PC-9 (cell line): ENCODE results near the gene MGAT2. TPM values are rescaled to one million over a fixed set of nuclear protein-coding genes. Genes with fewer than 3 reads are reported as not detected.

Experiments used
- BruUV-seq: library from RNA; stranded (reverse); fragments of 400-500 nt; replicated peaks from 2 replicates; lab custom pipeline; 2021; lab: Mats Ljungman, UMichigan
- CTCF ChIA-PET: fragments of 300-600 bp; sonication (Branson Sonifier 250); formaldehyde crosslinking; loops from one replicate; lab custom pipeline; 2022; ENCODE audit warnings: antibody characterized with exemption; lab: Charles Lee
- POLR2A ChIA-PET: fragments of 300-600 bp; sonication (Branson Sonifier 250); formaldehyde crosslinking; loops from one replicate; lab custom pipeline; 2022; ENCODE audit warnings: antibody characterized with exemption; ENCODE audit not compliant: unreplicated experiment; lab: Charles Lee
- DNase-seq, 2 experiments: peaks; one replicate each; pipeline versions ENCODE4 v3.0.0 to v3.0.0-alpha.2; 2015 to 2022; ENCODE audit warnings: mixed read lengths in 1 of 2
- H2AFZ ChIP-seq: fragments of 200-600 bp; sonication (generic); 2 replicates; pipeline ENCODE4 v1.8.1; 2017; ENCODE audit warnings: antibody characterized with exemption
- H3F3A ChIP-seq: fragments of 200-600 bp; sonication (generic); 2 replicates; pipeline ENCODE4 v1.8.1; 2017; ENCODE audit warnings: antibody characterized with exemption, mild to moderate bottlenecking, low read depth; ENCODE audit not compliant: insufficient read depth
- H3K27ac ChIP-seq: fragments of 200-600 bp; sonication (generic); 2 replicates; pipeline ENCODE4 v1.6.1; 2016; ENCODE audit warnings: mixed run types
- H3K27me3 ChIP-seq: fragments of 200-600 bp; sonication (generic); 2 replicates; pipeline ENCODE4 v1.6.1; 2016; ENCODE audit warnings: low read depth, mixed run types; ENCODE audit not compliant: insufficient read depth
- H3K36me3 ChIP-seq: fragments of 200-600 bp; sonication (generic); 2 replicates; pipeline ENCODE4 v1.6.1; 2016; ENCODE audit warnings: low read depth, mixed run types
- H3K4me1 ChIP-seq: fragments of 200-600 bp; sonication (generic); replicated peaks from 2 replicates; pipeline ENCODE4 v1.6.1; 2016; ENCODE audit warnings: mixed run types; ENCODE audit not compliant: insufficient read depth
- H3K4me2 ChIP-seq: fragments of 200-600 bp; sonication (generic); 2 replicates; pipeline ENCODE4 v1.6.1; 2017; ENCODE audit warnings: mixed run types
- H3K4me3 ChIP-seq: fragments of 200-600 bp; sonication (generic); 2 replicates; pipeline ENCODE4 v1.6.1; 2016; ENCODE audit warnings: mixed run types
- H3K79me2 ChIP-seq: fragments of 200-600 bp; sonication (generic); 2 replicates; pipeline ENCODE4 v1.6.1; 2017; ENCODE audit warnings: low read depth, mixed run types
- H3K9me2 ChIP-seq: fragments of 200-600 bp; sonication (generic); 2 replicates; pipeline ENCODE4 v1.8.1; 2017; ENCODE audit warnings: mild to moderate bottlenecking; ENCODE audit not compliant: insufficient read depth
- H3K9me3 ChIP-seq: fragments of 200-600 bp; sonication (generic); 2 replicates; pipeline ENCODE4 v1.8.1; 2016; ENCODE audit warnings: low read depth; ENCODE audit not compliant: insufficient read depth
- H4K20me1 ChIP-seq: fragments of 200-600 bp; sonication (generic); 2 replicates; pipeline ENCODE4 v1.8.1; 2017; ENCODE audit not compliant: insufficient read depth
- EZH2 ChIP-seq: fragments of 200-600 bp; sonication (generic); IDR thresholded peaks from 2 replicates; pipeline ENCODE4 v1.8.0; 2017; ENCODE audit warnings: antibody characterized with exemption, low read depth
- intact Hi-C: fragments of 100-400 bp; cut with micrococcal nuclease; formaldehyde crosslinking; loops from one replicate; pipeline ENCODE4 v1.10.0; 2022; ENCODE audit not compliant: unreplicated experiment
- total RNA-seq: library from RNA; stranded (reverse); gene quantifications from 2 replicates; pipeline ENCODE4 v1.2.3, GENCODE V29; 2021
- TF ChIP-seq, protein P1 (sequence below): fragments of 200-600 bp; sonication (generic); conservative IDR thresholded peaks from 2 replicates; pipeline ENCODE4 v1.6.1; 2017; ENCODE audit warnings: mixed run types, antibody characterized with exemption, mild to moderate bottlenecking, moderate library complexity

Gene MGAT2
- total RNA-seq, 1 experiment from 2014 or later = 22.0 TPM

DNA sequence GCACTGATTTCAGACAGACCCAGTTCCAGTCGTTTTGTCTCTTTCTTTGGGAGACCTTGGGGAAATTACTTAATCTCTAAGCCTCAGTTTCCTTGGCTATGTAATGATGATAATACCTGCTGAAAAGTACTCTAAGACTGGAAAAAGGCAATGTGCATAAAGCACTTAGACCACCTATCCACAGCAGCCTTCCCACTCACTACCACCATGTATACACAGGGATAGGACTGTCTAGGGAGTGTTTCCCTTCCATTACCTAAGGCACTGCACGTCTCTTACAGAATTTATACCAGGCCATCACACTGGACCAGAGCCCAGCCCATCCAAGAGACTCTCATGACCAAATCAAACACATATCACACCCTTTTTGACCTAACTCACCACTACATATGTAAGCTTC is 40.8 kb upstream of the MGAT2 start:
- H3K36me3 ChIP-seq = peaks cover 42% of the 10 kb centered on the region
- H4K20me1 ChIP-seq = peaks cover 48% of the 10 kb centered on the region
- DNase-seq = no peak
- ChIA-PET CTCF (no interaction called here), POLR2A (no interaction called here)
- H3K9me2 ChIP-seq = no peaks in the 10 kb centered on the region
- no peaks in the 10 kb centered on the region for H3K9me3 ChIP-seq
- BruUV-seq = no TSS peak
- TF ChIP-seq, protein P1, sequence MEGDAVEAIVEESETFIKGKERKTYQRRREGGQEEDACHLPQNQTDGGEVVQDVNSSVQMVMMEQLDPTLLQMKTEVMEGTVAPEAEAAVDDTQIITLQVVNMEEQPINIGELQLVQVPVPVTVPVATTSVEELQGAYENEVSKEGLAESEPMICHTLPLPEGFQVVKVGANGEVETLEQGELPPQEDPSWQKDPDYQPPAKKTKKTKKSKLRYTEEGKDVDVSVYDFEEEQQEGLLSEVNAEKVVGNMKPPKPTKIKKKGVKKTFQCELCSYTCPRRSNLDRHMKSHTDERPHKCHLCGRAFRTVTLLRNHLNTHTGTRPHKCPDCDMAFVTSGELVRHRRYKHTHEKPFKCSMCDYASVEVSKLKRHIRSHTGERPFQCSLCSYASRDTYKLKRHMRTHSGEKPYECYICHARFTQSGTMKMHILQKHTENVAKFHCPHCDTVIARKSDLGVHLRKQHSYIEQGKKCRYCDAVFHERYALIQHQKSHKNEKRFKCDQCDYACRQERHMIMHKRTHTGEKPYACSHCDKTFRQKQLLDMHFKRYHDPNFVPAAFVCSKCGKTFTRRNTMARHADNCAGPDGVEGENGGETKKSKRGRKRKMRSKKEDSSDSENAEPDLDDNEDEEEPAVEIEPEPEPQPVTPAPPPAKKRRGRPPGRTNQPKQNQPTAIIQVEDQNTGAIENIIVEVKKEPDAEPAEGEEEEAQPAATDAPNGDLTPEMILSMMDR = no peak
- no peak for TF ChIP-seq EZH2
- H3K79me2 ChIP-seq = peaks cover 60% of the 10 kb centered on the region
- peaks cover 66% of the 10 kb centered on the region for H3F3A ChIP-seq
- H3K4me1 ChIP-seq = peaks cover 26% of the 10 kb centered on the region
- no peak overlapping the region for H3K4me3 ChIP-seq
- no peaks in the 10 kb centered on the region for H3K27me3 ChIP-seq
- intact Hi-C loops = loop anchor here (10.0 kb wide), 2 partner anchors 75 to 115 kb away; no protein-coding TSS in a partner anchor
- no peak overlapping the region for H2AFZ ChIP-seq
- 0 out of 2 replicates have a peak overlapping the region, but pooled peaks have one; percentile 25 for H3K27ac ChIP-seq
- H3K4me2 ChIP-seq = no peak overlapping the region

DNA sequence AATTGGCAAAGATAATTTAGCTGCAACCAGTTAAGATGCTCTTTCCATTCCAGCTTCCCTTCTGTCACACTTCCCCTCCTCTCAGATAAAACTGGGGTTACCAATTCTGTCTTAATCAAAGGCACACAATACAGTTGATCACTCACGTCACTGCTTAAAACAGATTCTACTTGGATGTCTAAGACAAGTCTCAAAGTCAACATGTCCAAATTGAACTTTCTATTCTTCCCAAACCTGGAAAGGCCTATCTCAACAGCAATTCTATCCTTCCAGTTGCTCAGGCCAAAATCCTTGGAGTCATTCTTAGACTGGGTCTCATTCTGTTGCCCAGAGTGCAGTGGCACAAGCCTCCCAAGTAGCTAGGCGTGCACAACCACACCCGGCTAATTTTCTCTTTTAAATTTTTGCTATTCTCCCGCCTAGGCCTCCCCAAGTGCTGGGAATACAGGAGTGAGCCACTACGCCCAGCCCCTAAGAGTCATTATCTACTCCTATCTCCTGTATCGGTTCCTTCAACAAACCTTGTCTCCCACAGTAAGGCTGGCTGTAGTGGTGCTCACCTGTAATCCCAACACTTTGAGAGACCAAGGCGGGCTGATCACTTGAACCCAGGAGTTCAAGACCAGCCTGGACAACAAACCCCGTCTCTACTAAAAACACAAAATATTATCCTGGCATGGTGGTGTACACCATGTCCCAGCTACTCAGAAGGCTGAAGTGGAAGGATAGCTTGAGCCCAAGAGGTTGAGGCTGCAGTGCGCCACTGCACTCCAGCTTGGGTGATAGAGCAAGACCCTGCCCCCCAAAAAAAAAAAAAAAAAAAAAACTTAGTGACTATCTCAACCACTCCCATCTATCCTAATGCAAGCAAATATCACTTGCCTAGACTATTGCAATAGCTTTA is 39.1 kb upstream of the MGAT2 start:
- no peak for DNase-seq
- no peak for TF ChIP-seq EZH2
- TF ChIP-seq, protein P1 = no peak
- H3K36me3 ChIP-seq = peaks cover 43% of the 10 kb centered on the region
- no peak overlapping the region for H2AFZ ChIP-seq
- H3K27ac ChIP-seq = peak overlapping the region; percentile 29; the same call in 1 of the 2 replicates
- intact Hi-C loops = loop anchor here (10.0 kb wide), 2 partner anchors 77 to 117 kb away; no protein-coding TSS in a partner anchor
- CTCF ChIA-PET = interaction anchor here (0.7 kb wide), 1 partner anchor 52 kb away, joined by 11 read pairs; no protein-coding TSS in a partner anchor
- H3K4me1 ChIP-seq = peaks cover 26% of the 10 kb centered on the region
- H3K27me3 ChIP-seq = no peaks in the 10 kb centered on the region
- BruUV-seq = no TSS peak
- H3F3A ChIP-seq = peaks cover 67% of the 10 kb centered on the region
- POLR2A ChIA-PET = no interaction called here
- H3K4me2 ChIP-seq = no peak overlapping the region; the same call in 1 of the 2 replicates
- no peaks in the 10 kb centered on the region for H3K9me3 ChIP-seq
- no peaks in the 10 kb centered on the region for H3K9me2 ChIP-seq
- peaks cover 74% of the 10 kb centered on the region for H3K79me2 ChIP-seq
- no peak overlapping the region for H3K4me3 ChIP-seq
- peaks cover 51% of the 10 kb centered on the region for H4K20me1 ChIP-seq

DNA sequence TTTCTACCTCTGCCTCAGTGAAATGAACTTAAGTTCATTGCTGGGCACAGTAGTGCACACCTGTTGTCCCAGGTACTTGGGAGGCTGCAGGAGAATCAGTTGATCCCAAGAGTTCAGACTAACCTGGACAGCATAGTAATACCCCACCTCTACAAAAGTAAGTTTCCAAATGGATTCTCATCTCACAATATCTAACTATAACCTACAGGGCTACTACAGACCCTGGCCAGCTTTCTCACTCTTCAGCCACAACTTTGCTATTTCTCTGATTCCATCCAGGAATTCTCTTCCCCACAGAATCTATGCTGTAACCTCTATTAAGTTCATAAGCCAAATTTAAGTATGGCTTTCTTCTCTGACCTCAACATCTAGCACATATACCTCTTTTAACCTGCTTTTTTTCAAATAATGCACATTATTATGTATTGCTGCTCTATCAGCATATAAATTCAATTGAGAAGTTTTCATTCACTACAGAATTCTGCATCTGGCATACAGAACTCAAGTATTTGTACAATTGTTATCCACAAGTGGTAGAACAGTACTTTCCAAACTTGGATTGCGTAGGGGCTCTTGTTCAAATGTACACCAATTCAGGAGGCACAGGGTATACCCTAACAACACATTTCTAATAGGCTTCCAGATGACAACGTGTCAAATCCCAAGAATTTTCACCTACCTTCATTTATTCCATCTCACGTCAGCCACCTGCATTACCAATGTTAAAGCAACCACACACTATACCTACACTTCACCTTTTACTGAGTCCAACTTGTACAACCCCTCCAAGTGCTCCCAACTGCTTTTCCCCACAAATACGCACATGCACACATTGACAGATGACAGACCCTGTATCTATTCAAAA is 38.3 kb upstream of the MGAT2 start:
- ChIA-PET POLR2A (no interaction called here), CTCF (no interaction called here)
- DNase-seq = no peak
- H3K36me3 ChIP-seq = peaks cover 42% of the 10 kb centered on the region
- peaks cover 51% of the 10 kb centered on the region for H4K20me1 ChIP-seq
- peak overlapping the region; percentile 79 for H3K4me2 ChIP-seq
- H3K79me2 ChIP-seq = peaks cover 74% of the 10 kb centered on the region
- no peaks in the 10 kb centered on the region for H3K9me2 ChIP-seq
- H3K4me1 ChIP-seq = peaks cover 31% of the 10 kb centered on the region
- H3K27ac ChIP-seq = peak overlapping the region; percentile 29; the same call in 1 of the 2 replicates
- H3K9me3 ChIP-seq = no peaks in the 10 kb centered on the region
- no peaks in the 10 kb centered on the region for H3K27me3 ChIP-seq
- intact Hi-C loops = loop anchor here (10.0 kb wide), 2 partner anchors 78 to 118 kb away; no protein-coding TSS in a partner anchor
- H3K4me3 ChIP-seq = no peak overlapping the region
- no TSS peak for BruUV-seq
- H3F3A ChIP-seq = peaks cover 76% of the 10 kb centered on the region
- TF ChIP-seq EZH2 = no peak
- TF ChIP-seq, protein P1 = no peak
- no peak overlapping the region for H2AFZ ChIP-seq
